Neural progenitor cell (in vitro differentiated cells): Measurements from ENCODE around the gene OR5H2.

Experiments used
- EZH2 ChIP-seq: fragments of 200-600 bp; sonication (generic); IDR thresholded peaks from 2 replicates; pipeline ENCODE4 v1.6.1; 2017; ENCODE audit warnings: antibody characterized with exemption, mild to moderate bottlenecking, moderate library complexity
- EZH2phosphoT487 ChIP-seq: fragments of 200-600 bp; sonication (generic); IDR thresholded peaks from 2 replicates; pipeline ENCODE4 v1.6.1; 2017; ENCODE audit warnings: antibody characterized with exemption
- TF ChIP-seq, protein P1 (sequence below): fragments of 200-600 bp; sonication (generic); IDR thresholded peaks from 2 replicates; pipeline ENCODE4 v1.5.1; 2017; ENCODE audit warnings: antibody characterized with exemption, mild to moderate bottlenecking

DNA sequence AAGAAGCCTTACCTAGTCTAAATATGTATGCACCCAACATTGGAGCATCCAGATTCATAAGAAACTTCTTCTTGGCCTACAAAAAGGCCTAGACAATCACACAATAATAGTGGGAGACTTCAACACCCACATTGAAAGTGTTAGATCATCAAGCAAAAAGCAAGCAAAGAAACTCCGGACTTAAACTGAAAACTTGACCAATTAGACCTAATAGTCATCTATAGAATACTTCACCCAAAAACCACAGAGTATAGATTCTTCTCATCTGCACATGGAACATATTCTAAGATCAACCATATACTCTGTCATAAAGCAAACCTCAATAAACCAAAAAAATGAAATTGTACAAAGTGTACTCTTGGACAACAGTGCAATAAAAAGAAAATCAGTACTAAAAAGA lies 49.0 kb downstream of the OR5H2 start:
- TF ChIP-seq, protein P1, sequence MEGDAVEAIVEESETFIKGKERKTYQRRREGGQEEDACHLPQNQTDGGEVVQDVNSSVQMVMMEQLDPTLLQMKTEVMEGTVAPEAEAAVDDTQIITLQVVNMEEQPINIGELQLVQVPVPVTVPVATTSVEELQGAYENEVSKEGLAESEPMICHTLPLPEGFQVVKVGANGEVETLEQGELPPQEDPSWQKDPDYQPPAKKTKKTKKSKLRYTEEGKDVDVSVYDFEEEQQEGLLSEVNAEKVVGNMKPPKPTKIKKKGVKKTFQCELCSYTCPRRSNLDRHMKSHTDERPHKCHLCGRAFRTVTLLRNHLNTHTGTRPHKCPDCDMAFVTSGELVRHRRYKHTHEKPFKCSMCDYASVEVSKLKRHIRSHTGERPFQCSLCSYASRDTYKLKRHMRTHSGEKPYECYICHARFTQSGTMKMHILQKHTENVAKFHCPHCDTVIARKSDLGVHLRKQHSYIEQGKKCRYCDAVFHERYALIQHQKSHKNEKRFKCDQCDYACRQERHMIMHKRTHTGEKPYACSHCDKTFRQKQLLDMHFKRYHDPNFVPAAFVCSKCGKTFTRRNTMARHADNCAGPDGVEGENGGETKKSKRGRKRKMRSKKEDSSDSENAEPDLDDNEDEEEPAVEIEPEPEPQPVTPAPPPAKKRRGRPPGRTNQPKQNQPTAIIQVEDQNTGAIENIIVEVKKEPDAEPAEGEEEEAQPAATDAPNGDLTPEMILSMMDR: no peak
- no peak for TF ChIP-seq EZH2phosphoT487
- TF ChIP-seq EZH2: no peak
